ENCODE measurements around the gene FBXO17. TPM values are rescaled to one million over a fixed set of nuclear protein-coding genes. Genes with fewer than 3 reads are reported as not detected.

Gene FBXO17
- total and polyA plus RNA-seq, 3 experiments from 2014 or later, result 0.16 TPM; not detected in 2

Other genes starting within 250 kb of the FBXO17 start
- 1 to 10 TPM; 5.2 to 5.3 TPM for gene CAPN12, start 231.3 kb downstream of the FBXO17 start, total RNA-seq
- 19.5 TPM for gene CAPN12, start 231.3 kb downstream of the FBXO17 start, polyA plus RNA-seq
- gene LGALS7, start 202.2 kb downstream of the FBXO17 start, total RNA-seq, result not detected
- not detected for gene LGALS7, start 202.2 kb downstream of the FBXO17 start, polyA plus RNA-seq
- gene LGALS7B, start 186.5 kb downstream of the FBXO17 start, total RNA-seq, result not detected
- not detected for gene LGALS7B, start 186.5 kb downstream of the FBXO17 start, polyA plus RNA-seq
- 1 to 10 TPM; 1.2 to 1.8 TPM for gene LGALS4, start 162.8 kb downstream of the FBXO17 start, total RNA-seq
- 0.44 TPM for gene LGALS4, start 162.8 kb downstream of the FBXO17 start, polyA plus RNA-seq
- 100 to 1,000 TPM; 111 to 114 TPM for gene ECH1, start 143.9 kb downstream of the FBXO17 start, total RNA-seq
- gene ECH1, start 143.9 kb downstream of the FBXO17 start, polyA plus RNA-seq, result 272 TPM
- gene HNRNPL, start 125.8 kb downstream of the FBXO17 start, total RNA-seq, result 100 to 1,000 TPM; 656 to 679 TPM
- gene HNRNPL, start 125.8 kb downstream of the FBXO17 start, polyA plus RNA-seq, result 73.4 TPM
- gene RINL, start 97.5 kb downstream of the FBXO17 start, total RNA-seq, result 10 to 100 TPM; 82.3 to 85.4 TPM
- 42.6 TPM for gene RINL, start 97.5 kb downstream of the FBXO17 start, polyA plus RNA-seq
- 10 to 100 TPM; 33.6 to 36.5 TPM for gene SIRT2, start 76.1 kb downstream of the FBXO17 start, total RNA-seq
- 51.2 TPM for gene SIRT2, start 76.1 kb downstream of the FBXO17 start, polyA plus RNA-seq
- 100 to 1,000 TPM; 107 to 116 TPM for gene NFKBIB, start 75.8 kb downstream of the FBXO17 start, total RNA-seq
- gene NFKBIB, start 75.8 kb downstream of the FBXO17 start, polyA plus RNA-seq, result 15.6 TPM
- under 1 TPM; 0.44 to 0.61 TPM for gene CCER2, start 63.6 kb downstream of the FBXO17 start, total RNA-seq
- gene CCER2, start 63.6 kb downstream of the FBXO17 start, polyA plus RNA-seq, result not detected
- 10 to 100 TPM; 43.1 to 46.7 TPM for gene SARS2, start 45.0 kb downstream of the FBXO17 start, total RNA-seq
- gene SARS2, start 45.0 kb downstream of the FBXO17 start, polyA plus RNA-seq, result 18.9 TPM
- gene MRPS12, start 44.8 kb downstream of the FBXO17 start, total RNA-seq, result 100 to 1,000 TPM; 113 to 117 TPM
- gene MRPS12, start 44.8 kb downstream of the FBXO17 start, polyA plus RNA-seq, result 94.4 TPM
- gene FBXO27, start 56.8 kb upstream of the FBXO17 start, total RNA-seq, result under 1 TPM; 0.37 to 0.80 TPM
- gene FBXO27, start 56.8 kb upstream of the FBXO17 start, polyA plus RNA-seq, result 0.64 TPM
- gene ACP7, start 108.6 kb upstream of the FBXO17 start, total RNA-seq, result not detected
- gene ACP7, start 108.6 kb upstream of the FBXO17 start, polyA plus RNA-seq, result 0.22 TPM
- gene PAK4, start 150.0 kb upstream of the FBXO17 start, total RNA-seq, result 10 to 100 TPM; 21.3 to 21.8 TPM
- 1.8 TPM for gene PAK4, start 150.0 kb upstream of the FBXO17 start, polyA plus RNA-seq
- not detected for gene NCCRP1, start 221.2 kb upstream of the FBXO17 start, total RNA-seq
- gene NCCRP1, start 221.2 kb upstream of the FBXO17 start, polyA plus RNA-seq, result not detected
- not detected for gene SYCN, start 228.5 kb upstream of the FBXO17 start, total RNA-seq
- not detected for gene SYCN, start 228.5 kb upstream of the FBXO17 start, polyA plus RNA-seq